Measurements from ENCODE around the gene RPRD1A. TPM values are rescaled to one million over a fixed set of nuclear protein-coding genes. Genes with fewer than 3 reads are reported as not detected.

RPRD1A gene
- total RNA-seq, 1 experiment from 2014 or later, result 80.7 TPM

DNA sequence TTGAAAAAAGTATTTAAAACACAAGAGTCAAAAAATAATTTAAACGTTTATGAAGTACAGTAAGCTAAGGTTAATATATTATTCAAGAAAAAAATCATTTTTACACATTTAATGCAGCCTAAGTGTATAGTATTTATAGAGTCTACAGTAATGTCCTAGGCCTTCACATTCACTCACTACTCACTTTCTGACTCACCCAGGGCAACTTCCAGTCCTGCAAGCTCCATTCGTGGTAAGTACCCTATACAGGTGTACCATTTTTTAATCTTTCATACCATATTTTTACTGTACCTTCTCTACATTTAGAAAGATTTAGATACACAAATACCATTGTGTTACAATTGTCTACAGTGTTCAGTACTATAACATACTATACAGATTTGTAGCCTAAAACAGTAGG lies 20.9 kb upstream of the RPRD1A start:
- BruUV-seq (replicated peaks), result no TSS peak
- no peak overlapping the region for H3K9ac ChIP-seq (ENCODE audit: low read length)
- DNase-seq (ENCODE audit: low read depth, low spot score) (no peak), ATAC-seq (no peak)
- intact Hi-C loops (cut with micrococcal nuclease), result no loop called here
- H3K79me2 ChIP-seq (ENCODE audit: insufficient read depth, low read length), result no peaks in the 10 kb centered on the region
- no peaks in the 10 kb centered on the region for H3K4me1 ChIP-seq (ENCODE audit: control insufficient read depth in 1 of 2, insufficient read depth in 2 of 2, low read length in 2 of 2)
- no peak overlapping the region for H3K4me2 ChIP-seq (ENCODE audit: low read length)
- no peak overlapping the region for H3K4me3 ChIP-seq (replicated peaks in 1 of 2; ENCODE audit: low read depth in 1 of 2, low read length in 2 of 2)
- TF ChIP-seq EGR1 (IDR thresholded peaks at IDR 0.05; ENCODE audit: low read depth) (no peak), POLR2A (IDR thresholded peaks at IDR 0.05; ENCODE audit: borderline replicate concordance, extremely low read depth, insufficient read depth, insufficient read length) (no peak), CEBPB (IDR thresholded peaks at IDR 0.05; ENCODE audit: low read depth) (no peak), POLR2AphosphoS5 (IDR thresholded peaks at IDR 0.05; ENCODE audit: low read depth, low read length) (no peak), ZNF274 (IDR thresholded peaks at IDR 0.05; ENCODE audit: low read depth, low read length) (no peak), EZH2phosphoT487 (IDR thresholded peaks at IDR 0.05; ENCODE audit: borderline replicate concordance) (no peak), JUND (IDR thresholded peaks at IDR 0.05) (no peak), CBX3 (IDR thresholded peaks at IDR 0.05; ENCODE audit: low read depth) (no peak), ELF1 (IDR thresholded peaks at IDR 0.05; ENCODE audit: borderline replicate concordance, low read depth) (no peak), YY1 (IDR thresholded peaks at IDR 0.05; ENCODE audit: extremely low read depth, insufficient replicate concordance, low read depth, low read length) (no peak), ZFX (IDR thresholded peaks at IDR 0.05) (no peak), RAD21 (IDR thresholded peaks at IDR 0.05; ENCODE audit: low read depth) (no peak), SP1 (IDR thresholded peaks at IDR 0.05; ENCODE audit: low read depth) (no peak)
- TF ChIP-seq, protein P1, sequence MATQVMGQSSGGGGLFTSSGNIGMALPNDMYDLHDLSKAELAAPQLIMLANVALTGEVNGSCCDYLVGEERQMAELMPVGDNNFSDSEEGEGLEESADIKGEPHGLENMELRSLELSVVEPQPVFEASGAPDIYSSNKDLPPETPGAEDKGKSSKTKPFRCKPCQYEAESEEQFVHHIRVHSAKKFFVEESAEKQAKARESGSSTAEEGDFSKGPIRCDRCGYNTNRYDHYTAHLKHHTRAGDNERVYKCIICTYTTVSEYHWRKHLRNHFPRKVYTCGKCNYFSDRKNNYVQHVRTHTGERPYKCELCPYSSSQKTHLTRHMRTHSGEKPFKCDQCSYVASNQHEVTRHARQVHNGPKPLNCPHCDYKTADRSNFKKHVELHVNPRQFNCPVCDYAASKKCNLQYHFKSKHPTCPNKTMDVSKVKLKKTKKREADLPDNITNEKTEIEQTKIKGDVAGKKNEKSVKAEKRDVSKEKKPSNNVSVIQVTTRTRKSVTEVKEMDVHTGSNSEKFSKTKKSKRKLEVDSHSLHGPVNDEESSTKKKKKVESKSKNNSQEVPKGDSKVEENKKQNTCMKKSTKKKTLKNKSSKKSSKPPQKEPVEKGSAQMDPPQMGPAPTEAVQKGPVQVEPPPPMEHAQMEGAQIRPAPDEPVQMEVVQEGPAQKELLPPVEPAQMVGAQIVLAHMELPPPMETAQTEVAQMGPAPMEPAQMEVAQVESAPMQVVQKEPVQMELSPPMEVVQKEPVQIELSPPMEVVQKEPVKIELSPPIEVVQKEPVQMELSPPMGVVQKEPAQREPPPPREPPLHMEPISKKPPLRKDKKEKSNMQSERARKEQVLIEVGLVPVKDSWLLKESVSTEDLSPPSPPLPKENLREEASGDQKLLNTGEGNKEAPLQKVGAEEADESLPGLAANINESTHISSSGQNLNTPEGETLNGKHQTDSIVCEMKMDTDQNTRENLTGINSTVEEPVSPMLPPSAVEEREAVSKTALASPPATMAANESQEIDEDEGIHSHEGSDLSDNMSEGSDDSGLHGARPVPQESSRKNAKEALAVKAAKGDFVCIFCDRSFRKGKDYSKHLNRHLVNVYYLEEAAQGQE (IDR thresholded peaks at IDR 0.05; ENCODE audit: low read depth), result no peak
- TF ChIP-seq, protein P2, sequence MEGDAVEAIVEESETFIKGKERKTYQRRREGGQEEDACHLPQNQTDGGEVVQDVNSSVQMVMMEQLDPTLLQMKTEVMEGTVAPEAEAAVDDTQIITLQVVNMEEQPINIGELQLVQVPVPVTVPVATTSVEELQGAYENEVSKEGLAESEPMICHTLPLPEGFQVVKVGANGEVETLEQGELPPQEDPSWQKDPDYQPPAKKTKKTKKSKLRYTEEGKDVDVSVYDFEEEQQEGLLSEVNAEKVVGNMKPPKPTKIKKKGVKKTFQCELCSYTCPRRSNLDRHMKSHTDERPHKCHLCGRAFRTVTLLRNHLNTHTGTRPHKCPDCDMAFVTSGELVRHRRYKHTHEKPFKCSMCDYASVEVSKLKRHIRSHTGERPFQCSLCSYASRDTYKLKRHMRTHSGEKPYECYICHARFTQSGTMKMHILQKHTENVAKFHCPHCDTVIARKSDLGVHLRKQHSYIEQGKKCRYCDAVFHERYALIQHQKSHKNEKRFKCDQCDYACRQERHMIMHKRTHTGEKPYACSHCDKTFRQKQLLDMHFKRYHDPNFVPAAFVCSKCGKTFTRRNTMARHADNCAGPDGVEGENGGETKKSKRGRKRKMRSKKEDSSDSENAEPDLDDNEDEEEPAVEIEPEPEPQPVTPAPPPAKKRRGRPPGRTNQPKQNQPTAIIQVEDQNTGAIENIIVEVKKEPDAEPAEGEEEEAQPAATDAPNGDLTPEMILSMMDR (IDR thresholded peaks at IDR 0.05 in 2 of 3, conservative IDR thresholded peaks at IDR 0.05 in 1 of 3; ENCODE audit: borderline replicate concordance in 1 of 3, insufficient read depth in 1 of 3, low read depth in 2 of 3, low read length in 2 of 3), result no peak
- TF ChIP-seq, protein P3, sequence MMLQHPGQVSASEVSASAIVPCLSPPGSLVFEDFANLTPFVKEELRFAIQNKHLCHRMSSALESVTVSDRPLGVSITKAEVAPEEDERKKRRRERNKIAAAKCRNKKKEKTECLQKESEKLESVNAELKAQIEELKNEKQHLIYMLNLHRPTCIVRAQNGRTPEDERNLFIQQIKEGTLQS (IDR thresholded peaks at IDR 0.05), result no peak
- no peak overlapping the region for H3K27ac ChIP-seq (ENCODE audit: low read depth, low read length)
- H3K9me2 ChIP-seq (ENCODE audit: insufficient read depth), result no peaks in the 10 kb centered on the region
- ChIA-PET CTCF (no interaction called here), POLR2A (no interaction called here), RAD21 (ENCODE audit: low non-redundant PET in 1 of 2, low total read pairs in 2 of 2, uncharacterized antibody in 2 of 2, unreplicated experiment in 2 of 2) (no interaction called here)
- H3K36me3 ChIP-seq (ENCODE audit: control insufficient read depth in 1 of 2, insufficient read depth in 2 of 2, low read length in 2 of 2), result no peaks in the 10 kb centered on the region
- no peaks in the 10 kb centered on the region for H4K20me1 ChIP-seq (ENCODE audit: insufficient read depth)
- H3K27me3 ChIP-seq (ENCODE audit: insufficient read depth, low read length), result no peaks in the 10 kb centered on the region
- no peaks in the 10 kb centered on the region for H3K9me3 ChIP-seq (ENCODE audit: control insufficient read depth in 1 of 2, insufficient read depth in 1 of 2, low read depth in 1 of 2, low read length in 2 of 2)
- no peak overlapping the region for H2AFZ ChIP-seq (ENCODE audit: low read depth, low read length, poor library complexity, severe bottlenecking)

All from HCT116 (cell line).